ENCODE results near the gene FAM168B.

- TF ChIP-seq NRF1 (conservative IDR thresholded peaks at IDR 0.05; ENCODE audit: low read depth, low read length) (no peak), CREB1 (IDR thresholded peaks at IDR 0.05; ENCODE audit: low read depth) (no peak), ZNF274 (IDR thresholded peaks at IDR 0.05; ENCODE audit: insufficient read depth, insufficient read length) (no peak), CTCF (IDR thresholded peaks at IDR 0.05 in 2 of 3, conservative IDR thresholded peaks at IDR 0.05 in 1 of 3; ENCODE audit: control insufficient read depth in 2 of 3, extremely low read depth in 1 of 3, insufficient read depth in 1 of 3, low read depth in 3 of 3, low read length in 3 of 3) (no peak), ETV6 (conservative IDR thresholded peaks at IDR 0.05 in 1 of 2, IDR thresholded peaks at IDR 0.05 in 1 of 2; ENCODE audit: borderline replicate concordance in 1 of 2, low read depth in 1 of 2) (no peak), TBL1XR1 (IDR thresholded peaks at IDR 0.05; ENCODE audit: low read depth, low read length) (no peak)
These were observed 57.0 kb downstream of the FAM168B start for GRCh38 chr2:131036269-131036668.
